Kasumi-1 (cell line): ENCODE data around the gene CSE1L.
"Not testable (repeated sequence)": the region's sequence is repeated elsewhere in the genome, so short reads cannot be mapped to it uniquely, and the experiment has no call there.

Experiments
- DNase-seq, 2 experiments: peaks; one replicate each; lab custom pipeline; 2025; lab: John Stamatoyannopoulos, UW

Gene CSE1L, protein sequence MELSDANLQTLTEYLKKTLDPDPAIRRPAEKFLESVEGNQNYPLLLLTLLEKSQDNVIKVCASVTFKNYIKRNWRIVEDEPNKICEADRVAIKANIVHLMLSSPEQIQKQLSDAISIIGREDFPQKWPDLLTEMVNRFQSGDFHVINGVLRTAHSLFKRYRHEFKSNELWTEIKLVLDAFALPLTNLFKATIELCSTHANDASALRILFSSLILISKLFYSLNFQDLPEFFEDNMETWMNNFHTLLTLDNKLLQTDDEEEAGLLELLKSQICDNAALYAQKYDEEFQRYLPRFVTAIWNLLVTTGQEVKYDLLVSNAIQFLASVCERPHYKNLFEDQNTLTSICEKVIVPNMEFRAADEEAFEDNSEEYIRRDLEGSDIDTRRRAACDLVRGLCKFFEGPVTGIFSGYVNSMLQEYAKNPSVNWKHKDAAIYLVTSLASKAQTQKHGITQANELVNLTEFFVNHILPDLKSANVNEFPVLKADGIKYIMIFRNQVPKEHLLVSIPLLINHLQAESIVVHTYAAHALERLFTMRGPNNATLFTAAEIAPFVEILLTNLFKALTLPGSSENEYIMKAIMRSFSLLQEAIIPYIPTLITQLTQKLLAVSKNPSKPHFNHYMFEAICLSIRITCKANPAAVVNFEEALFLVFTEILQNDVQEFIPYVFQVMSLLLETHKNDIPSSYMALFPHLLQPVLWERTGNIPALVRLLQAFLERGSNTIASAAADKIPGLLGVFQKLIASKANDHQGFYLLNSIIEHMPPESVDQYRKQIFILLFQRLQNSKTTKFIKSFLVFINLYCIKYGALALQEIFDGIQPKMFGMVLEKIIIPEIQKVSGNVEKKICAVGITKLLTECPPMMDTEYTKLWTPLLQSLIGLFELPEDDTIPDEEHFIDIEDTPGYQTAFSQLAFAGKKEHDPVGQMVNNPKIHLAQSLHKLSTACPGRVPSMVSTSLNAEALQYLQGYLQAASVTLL

GRCh38 chr20:49046087-49046900, at the start of gene CSE1L:
Gene CSE1L, plus strand, starts transcription at chr20:49046312. Its CDS starts 12,152 bp downstream, at chr20:49058464.
- DNase-seq = peak; percentile 95

DNA sequence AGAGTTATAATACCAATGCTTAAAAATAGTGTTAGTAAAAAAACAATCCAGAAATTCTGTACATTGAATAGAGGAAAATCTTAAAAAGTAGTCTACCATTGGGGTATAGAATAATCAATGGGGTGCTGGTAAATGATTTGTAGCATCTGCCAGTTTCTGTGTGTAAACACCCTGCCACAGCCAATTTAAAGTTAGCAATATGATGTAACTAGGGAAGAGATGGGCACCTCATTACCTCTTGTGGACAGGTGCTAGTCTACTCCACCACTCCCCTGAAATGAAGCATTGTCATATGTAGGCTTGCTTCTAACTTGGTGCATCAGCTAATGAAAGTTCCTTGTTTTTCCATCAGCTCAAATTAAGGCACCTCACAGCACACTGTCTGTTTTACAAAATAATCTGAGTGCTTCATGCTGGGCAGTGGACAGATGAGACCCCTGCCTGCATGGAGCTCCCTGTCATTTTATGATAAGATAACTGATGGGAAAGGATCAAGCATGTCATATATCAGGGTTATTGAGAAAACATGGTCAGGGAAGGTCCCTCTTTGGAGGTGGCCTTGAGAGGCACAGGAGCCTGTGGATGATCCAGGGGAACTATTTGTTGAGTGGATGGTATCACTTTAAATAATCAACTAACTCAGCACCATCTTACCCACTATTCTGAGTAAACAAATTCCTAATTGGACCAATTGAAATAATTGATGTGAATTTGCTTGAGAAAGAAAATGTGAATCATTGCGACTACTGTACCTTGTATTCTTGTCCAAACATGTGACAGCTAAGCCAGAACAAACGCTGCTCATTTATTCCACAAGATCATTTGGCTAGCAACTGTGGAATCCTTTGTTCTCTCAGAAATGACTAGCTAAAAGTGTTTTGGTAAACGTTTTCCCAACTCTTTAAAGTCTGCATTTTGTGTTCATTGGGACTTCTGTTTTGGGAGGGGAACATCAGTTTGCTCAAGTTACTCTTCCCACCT, 45.9 kb upstream of the CSE1L start:
- no peak for DNase-seq

- no peak for DNase-seq
Measured at GRCh38 chr20:49001741-49002140, 44.4 kb upstream of the CSE1L start.

- no peak for DNase-seq
Measured at GRCh38 chr20:49006446-49006980, 39.6 kb upstream of the CSE1L start.

DNA sequence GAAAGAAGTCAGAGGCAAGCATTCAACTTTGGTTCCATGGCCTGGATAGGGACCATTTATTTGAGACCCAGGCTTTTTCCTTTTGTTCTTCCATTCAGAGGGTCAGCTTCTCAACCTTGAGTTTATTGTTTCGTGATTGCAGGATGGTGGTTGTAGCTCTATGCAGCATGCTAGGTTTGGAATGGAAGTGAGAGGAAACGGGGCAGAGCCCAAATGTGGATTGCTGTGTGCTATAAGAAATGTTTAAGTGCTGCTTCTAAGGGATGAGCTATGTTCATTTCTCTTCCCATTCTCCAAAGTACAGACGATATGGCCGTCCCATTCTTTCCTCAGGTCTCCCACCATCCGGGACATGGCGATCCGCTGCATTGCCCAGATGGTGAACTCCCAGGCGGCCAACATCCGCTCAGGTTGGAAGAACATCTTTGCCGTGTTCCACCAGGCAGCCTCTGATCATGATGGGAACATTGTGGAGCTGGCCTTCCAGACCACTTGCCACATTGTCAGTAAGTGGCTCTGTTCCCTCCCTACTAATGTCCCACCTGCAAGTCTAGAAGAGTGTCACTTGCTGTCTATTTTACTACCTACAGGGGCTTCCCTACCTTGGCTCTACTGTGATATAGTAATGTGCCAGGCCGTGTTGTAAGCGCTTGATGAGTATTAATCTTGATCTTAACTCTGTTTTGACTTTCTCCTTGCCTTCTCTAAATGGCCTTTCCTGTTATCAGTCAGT, 36.0 kb upstream of the CSE1L start:
- DNase-seq = no peak

DNA sequence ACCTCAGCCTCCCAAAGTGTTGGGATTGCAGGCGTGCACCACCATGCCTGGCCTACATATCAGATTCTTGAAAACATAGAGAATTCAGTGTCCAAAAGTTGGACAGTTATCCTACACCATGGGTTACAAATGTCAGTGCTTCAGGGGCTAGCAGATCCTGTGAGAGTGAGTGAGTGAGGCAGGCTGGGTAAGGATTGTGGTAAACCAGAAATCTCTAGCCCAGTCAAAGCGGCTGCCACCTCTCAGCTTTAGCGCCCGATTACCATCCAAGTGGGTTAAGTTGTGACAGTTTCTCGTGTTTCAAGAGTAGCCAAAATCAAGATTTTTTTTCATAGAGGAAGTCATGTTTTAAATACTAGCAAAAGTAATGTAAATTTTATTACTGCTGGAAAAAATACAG, 21.9 kb upstream of the CSE1L start:
- no peak for DNase-seq

DNA sequence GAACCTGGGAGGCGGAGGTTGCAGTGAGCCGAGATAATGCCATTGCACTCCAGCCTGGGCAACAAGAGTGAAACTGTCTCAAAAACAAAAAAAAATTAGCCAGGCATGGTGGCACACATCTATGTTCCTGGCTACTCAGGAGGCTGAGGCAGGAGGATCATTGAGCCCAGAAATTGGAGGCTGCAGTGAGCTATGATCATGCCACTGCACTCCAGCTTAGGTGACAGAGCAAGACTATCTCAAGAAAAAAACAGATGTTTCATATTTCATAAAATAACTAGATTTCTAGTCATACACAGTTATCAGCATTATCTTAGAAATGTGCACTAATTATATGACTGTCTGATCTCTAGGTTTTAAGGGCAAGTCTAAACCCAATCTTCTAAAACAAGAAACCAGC, 17.9 kb upstream of the CSE1L start:
- DNase-seq = not testable (repeated sequence)

GRCh38 chr20:49028684-49029083, 17.4 kb upstream of the CSE1L start:
- DNase-seq = peak; percentile 58 to 76

DNA sequence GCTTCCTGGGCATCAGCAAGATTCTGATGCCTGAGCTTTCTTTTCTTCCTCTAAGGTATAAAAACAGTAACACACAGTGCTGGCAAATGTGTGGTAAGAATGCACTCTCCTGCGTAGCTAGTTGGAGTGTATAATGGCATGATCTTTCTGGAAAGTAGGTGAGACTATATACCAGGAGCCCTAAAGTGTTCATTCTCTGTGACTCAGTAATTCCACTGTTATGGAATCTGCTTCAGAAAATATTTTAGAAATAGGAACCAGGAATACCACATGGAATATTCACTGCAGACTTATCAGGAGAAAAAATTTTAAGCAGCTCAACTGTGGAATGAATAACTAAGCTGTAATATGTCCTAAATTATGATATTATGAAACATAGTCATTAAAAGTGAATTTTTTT, 16.9 kb upstream of the CSE1L start:
- no peak for DNase-seq

- no peak for DNase-seq
Measured at GRCh38 chr20:49030954-49031619, 15.0 kb upstream of the CSE1L start.

DNA sequence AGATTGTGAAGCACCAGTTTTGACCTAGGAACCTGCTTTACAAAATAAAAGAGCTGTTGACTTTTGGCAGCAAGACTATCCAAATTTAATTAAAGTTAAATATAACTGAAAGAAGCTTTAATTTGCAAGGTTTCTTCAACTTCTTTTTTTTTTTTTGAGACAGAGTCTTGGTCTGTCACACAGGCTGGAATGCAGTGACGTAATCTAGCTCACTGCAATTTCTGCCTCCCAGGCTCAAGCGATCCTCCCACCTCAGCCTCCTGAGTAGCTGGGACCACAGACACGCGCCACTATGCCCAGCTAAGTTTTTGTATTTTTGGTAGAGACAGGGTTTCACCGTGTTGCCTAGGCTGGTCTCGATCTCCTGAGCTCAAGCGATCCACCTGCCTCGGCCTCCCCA, 13.7 kb upstream of the CSE1L start:
- no peak for DNase-seq

DNA sequence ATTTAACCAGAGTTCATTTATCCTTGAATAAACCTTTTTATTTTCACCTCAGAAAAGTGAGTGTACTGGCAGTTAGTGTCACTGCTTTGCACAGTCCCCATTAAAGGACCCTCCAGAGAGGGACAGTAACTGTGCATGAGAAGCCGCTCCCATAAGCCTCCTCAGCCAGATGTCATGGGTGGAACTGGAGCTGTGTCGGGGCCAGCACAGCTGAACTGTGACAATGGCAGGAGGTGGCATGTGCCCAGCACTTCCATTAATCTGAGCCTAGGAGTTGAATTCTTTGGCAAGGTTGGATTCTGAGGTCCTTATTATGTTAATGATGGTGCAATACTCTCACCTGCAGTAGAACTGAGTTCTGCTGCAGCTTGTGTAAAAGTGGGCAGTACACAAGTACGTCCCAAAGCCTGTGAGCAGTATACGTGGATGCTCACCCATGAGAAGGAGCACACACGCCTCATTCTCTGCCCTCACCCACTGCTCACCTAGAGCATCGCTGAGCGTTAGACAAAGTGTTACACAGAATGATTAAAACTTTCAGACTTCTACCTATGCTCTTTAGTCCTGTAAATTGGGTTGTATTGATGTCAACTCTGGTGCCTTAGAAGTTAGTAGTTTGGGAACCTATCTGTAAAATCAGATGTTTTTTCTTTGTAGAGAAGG, 11.9 kb upstream of the CSE1L start:
- DNase-seq = no peak

- DNase-seq = peak; percentile 68
Measured at GRCh38 chr20:49037962-49038387, 8.1 kb upstream of the CSE1L start.

- no peak for DNase-seq
Measured at GRCh38 chr20:49039854-49040253, 6.3 kb upstream of the CSE1L start.

DNA sequence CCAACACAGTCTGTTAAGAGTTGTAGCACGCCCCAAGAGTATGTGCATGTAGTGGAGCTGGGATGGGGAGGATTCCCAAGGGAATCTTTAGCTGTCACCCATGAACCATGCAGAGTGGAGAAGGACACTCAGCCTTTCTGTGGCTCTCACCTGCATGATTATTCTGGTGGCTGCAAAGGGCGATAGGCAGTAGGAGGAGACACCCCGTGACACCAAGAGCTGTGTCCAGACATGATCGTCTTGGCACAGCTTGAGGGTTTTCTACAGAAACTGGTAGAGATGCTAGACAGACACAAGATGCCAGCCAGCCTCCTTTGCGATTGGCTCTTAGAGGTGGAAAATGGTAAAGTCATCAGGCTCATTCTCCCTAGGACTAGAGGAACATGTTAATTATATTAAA, 3.1 kb upstream of the CSE1L start:
- DNase-seq = no peak

DNA sequence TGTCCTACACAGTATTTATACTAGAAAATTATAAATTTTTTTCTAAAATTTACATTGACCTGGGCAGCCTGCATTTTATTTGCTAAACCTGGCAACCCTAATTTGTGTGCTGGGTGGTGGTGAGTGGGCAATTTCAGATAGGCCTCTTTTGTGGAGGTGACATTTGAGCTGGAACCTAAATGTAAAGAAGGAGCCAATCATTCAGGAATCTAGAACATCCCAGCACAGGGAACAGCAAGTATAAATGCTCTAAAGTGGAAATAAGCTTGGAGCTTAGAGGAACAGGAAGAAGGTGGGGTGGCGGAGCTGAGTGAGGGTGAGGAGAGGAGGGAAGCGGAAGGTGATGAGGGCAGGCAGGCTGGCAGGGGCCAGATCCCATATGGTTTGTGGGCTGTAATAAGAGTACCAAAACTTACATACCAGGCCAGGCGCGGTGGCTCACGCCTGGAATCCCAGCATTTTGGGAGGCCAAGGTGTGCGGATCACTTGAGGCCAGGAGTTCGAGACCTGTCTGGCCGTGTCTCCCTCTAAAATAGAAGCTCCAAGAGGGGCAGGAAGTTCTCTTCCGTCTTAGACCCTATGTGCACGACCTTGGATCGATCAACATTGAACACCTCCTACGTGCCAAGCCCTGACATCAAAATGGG, 549 bp upstream of the CSE1L start:
- DNase-seq = peak; percentile 63 to 64

DNA sequence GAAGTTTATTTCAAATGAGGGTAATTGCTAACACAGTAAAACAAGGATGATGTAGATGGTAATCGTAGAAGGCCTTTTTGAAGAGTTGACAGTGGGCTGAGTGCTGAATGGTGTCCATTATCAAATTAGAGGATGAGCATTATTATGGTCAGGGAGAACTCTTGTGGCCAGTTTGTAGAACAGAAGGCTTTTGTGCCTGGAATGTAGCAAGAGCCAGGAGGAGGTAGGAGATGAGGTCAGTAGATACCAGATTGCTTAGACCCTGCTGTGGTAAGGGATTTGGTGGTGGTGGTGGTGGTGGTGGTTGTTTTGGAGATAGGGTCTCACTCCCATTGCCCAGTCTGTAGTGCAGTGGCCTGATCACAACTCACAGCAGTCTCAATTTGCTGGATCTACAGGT, 6.2 kb downstream of the CSE1L start:
- DNase-seq = no peak

GRCh38 chr20:49054056-49054643, 8.0 kb downstream of the CSE1L start:
- DNase-seq = no peak
